NCI-H2107 (cell line): ENCODE results near the gene SGPP2.
"Not testable (repeated sequence)": the region's sequence is repeated elsewhere in the genome, so short reads cannot be mapped to it uniquely, and the experiment has no call there.

Experiments used
- DNase-seq: peaks from one replicate; lab custom pipeline; 2025; lab: John Stamatoyannopoulos, UW

SGPP2 gene

DNA sequence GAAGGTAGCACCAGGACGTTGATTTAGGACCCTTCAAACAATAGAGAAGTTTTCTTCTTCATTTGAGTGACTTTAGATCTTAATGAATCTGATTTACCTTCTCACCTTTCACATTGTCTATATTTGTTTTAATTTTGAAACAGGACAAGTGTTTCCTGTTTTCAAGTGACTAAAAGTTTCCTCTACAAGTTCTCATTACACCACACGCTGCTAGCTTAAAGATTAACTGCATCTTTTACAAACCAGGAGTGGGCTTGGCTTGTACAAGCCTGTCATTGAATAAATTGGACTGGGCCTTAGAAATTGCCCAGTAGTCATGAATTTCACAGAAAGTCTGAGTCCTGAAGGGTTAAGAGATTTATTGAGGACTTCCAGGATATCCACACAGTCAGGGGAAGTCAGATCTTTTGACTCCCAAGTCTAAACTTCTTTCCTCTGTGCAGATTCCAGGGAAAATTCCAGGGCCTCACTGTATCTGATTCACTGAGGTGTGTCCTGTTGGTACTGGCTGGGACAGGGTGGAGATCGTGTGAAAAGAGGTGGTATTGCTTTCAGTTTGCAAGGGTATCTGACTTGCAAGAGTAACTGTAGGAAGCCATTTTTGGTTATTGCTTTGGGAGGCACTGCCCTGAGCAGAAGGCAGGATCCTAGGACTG lies 3.4 kb downstream of the SGPP2 start:
- no peak for DNase-seq

- DNase-seq, result no peak
These were observed 5.7 kb downstream of the SGPP2 start for GRCh38 chr2:222430071-222430470.

GRCh38 chr2:222430681-222431080 lies 6.3 kb downstream of the SGPP2 start:
- no peak for DNase-seq

DNA sequence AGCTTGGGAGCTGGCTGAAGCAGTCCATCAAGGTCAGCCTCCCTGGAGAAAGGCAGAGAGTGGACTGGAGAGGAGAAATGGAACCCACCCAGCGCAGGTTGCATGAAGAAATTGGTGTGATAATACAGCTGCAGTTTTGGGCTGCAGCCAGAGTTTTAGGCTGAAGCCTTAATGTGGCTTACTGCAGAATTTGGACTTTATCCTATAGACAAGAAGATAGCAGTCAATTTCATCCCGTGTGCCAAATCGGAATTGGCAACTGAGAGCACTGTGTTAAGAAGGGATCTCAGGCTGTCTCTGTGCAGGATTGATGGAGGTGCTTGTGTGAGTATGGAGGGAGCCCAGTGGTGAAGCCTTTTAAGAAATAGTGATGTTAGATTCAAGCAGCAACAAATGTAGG lies 7.5 kb downstream of the SGPP2 start:
- DNase-seq, result no peak

DNA sequence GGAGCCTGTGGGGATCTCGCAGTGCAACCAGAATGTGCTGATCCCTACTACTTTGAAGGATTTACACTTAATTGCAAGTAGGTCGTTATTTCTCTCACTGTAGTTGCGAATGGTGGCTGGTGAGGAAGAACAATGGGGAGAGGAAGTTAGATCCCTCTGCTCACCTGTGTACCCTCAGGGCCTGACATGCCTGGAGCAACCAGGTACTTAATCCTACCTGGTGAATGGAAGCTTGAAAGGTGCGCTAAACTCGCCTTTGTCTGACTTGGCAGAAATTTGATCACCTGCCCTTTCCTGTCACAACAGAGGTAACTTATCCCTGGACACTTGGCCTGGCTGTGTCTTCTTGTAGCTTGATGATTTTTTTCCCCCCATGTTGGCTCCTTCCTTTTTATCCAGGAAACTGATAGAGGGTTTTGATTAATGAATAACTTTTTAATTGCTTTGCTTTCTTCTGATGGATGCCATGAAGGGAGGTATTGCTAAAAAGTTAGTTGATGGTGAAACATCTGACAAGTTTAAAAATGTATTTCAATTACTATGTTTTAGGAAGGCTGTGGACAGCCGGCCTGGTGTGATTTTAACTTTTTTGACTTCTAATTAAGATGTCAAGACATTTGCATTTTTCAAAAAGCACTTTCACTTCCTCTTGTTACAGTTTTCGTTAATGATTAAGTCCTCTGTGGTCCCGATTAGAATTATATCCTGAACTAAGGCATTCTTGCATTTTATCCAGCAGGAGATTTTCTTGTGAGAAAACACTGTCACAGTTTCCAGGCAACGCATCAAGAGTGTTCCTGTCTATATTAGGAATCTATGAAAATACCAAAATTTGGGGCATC lies 9.2 kb downstream of the SGPP2 start:
- DNase-seq, result no peak

GRCh38 chr2:222434204-222434603 lies 9.9 kb downstream of the SGPP2 start:
- DNase-seq, result no peak

DNA sequence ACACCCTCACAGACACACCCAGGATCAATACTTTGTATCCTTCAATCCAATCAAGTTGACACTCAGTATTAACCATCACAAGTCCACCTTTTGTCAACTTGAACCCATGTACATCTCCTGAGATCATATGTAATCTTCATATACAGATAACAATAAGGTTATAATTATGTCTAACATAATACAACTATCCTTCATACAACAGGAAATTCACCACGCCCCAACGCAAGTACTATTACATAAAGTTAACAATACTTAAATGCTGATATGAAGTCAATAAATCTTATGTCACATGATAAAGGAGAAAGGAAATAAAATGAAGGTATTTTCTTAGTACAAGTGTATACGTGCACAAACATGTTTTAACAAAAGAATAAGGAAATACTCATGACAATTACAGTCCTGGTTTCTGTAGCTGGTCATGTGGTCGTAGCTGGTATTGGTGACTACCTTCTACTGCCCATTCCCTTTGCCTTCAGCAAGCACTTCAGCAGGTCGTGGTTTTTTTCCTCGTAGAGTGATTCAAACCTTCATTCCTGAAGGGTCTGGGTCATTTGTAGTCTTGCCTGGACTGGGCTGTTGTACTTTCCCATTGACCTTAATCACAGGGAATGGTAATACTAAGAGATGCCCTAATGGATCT lies 11.2 kb downstream of the SGPP2 start:
- DNase-seq, result not testable (repeated sequence)

GRCh38 chr2:222436040-222436413 lies 11.7 kb downstream of the SGPP2 start:
- no peak for DNase-seq

DNA sequence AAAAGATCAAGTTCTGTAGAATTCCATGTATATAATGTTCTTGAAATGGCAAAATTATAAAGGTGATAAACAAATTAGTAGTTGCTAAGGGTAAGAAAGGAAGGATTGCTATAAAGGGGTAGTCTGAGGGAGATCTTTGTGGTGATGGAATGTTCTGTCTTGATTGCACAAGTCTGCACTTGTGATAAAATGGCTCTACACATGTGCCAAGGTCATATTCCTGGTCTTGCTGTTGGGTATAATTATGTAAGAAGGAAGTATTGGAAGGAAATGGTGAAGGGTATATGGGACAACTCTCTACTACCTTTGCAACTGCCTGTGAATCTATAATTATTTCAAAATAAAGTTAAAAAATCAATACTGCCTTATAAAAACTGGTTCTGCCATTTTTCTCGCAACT lies 15.3 kb downstream of the SGPP2 start:
- no peak for DNase-seq

GRCh38 chr2:222440673-222441422 lies 16.5 kb downstream of the SGPP2 start:
- DNase-seq, result no peak

- no peak for DNase-seq
These were observed 18.3 kb downstream of the SGPP2 start for GRCh38 chr2:222442665-222443064.

DNA sequence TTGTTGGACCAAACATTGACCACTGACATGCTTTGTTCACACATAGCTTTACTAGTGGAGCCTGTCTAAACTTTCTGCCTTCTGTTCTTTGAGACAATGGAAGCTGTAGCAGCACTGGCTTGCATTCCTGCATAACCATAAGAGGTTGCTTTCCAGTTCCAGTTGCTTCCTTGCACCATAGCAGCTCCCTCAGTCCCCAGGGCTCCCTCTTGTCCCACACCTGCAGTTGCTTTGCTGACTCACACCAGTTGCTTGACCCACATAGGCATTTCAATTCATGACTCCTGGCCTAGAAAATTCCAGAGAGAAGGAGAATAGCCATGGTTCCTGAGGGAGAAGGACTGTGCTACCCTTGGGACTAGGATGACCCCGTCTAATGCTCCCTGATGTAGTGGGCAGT lies 20.9 kb downstream of the SGPP2 start:
- DNase-seq, result no peak

- no peak for DNase-seq
These were observed 22.8 kb downstream of the SGPP2 start for GRCh38 chr2:222447131-222447530.

DNA sequence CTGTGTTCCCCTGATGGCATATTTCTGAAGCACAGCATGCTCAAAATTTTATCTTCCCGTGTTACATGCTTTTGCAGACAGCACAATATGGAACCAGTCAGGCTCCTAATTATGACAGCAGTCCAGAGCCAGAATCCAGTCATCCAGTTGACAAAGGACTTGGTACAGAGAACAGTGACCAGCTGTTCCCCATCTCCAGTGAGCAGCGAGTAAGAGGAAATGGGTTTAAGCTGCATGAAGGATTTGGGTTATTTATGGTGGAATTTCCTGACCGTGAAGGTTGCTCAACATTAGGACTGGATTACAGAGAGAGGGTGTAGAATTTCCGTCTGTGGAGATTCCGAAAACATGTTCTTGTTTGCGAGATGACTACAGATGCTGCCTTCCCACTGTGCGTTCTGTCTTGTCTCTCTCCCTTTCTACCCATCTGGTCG lies 24.4 kb downstream of the SGPP2 start:
- DNase-seq, result no peak

DNA sequence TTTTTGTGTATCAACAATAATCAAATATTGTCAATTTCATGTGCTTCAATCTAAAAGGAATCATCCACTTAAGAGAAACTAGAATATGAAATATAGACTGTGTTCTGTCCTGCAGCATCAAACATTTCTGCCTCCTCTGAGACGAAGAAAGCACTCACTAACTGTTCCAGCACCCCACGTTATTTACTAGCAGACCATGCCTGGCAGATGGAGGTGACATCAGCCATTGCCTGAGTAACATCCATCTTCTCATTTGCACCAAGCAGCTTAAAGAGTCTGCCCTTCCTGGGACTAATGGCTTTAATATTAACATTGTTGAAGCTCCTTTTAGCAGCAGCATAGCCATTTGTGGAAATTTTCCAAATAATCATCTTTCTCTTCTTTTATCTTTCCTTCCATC lies 25.7 kb downstream of the SGPP2 start:
- no peak for DNase-seq

DNA sequence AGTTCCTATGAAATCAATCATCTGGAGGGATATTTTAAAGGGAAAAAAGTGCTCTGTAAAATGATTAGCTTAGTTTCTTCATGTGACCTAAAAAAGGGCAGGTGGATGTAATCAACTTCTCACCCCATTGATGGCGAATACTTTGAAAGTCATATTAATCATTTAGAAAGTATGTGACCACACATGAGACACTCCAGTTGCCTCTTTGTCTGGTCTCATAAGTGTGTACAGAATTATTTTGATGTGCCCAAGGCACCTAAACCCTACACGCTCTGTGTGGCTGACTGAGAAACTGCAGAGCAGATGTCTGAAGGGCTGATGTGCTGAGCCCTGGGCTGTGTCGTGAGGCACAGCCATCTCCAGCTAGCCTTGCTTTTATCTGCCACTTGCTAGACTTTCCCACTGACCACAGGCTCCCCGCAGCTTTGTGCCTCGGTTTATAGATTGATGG lies 26.9 kb downstream of the SGPP2 start:
- DNase-seq, result no peak

GRCh38 chr2:222452422-222452950 lies 28.1 kb downstream of the SGPP2 start:
- no peak for DNase-seq

DNA sequence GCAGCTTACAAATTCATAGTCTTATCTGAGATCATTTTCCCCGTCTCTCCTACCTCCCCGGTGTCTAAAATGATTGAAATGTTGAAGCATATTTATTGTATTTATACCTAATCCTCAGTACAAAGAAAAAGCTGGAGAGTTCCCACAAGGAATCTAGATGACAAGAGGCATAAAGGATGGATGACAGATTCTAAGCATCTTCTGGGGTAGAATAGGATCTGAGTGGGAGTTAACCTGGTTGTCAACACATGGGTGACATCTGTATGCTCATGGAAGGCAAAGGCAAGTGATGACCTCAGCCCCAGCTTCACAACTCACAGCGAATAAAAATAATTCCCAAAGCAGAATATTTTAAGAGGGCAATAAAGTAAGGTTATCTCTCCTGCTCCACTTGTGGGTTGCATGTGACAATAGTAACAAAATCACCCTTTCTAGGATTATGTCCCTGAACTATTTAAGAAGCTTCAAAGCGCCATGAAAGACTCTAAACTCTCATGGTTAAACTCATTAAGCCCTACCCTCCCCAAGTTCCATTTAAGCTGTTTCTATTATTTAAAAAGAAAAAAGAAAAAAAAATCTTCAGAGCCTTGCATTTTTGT lies 32.2 kb downstream of the SGPP2 start:
- DNase-seq, result no peak

GRCh38 chr2:222459983-222460382 lies 35.6 kb downstream of the SGPP2 start:
- DNase-seq, result no peak

- no peak for DNase-seq
These were observed 41.4 kb downstream of the SGPP2 start for GRCh38 chr2:222465746-222466145.

DNA sequence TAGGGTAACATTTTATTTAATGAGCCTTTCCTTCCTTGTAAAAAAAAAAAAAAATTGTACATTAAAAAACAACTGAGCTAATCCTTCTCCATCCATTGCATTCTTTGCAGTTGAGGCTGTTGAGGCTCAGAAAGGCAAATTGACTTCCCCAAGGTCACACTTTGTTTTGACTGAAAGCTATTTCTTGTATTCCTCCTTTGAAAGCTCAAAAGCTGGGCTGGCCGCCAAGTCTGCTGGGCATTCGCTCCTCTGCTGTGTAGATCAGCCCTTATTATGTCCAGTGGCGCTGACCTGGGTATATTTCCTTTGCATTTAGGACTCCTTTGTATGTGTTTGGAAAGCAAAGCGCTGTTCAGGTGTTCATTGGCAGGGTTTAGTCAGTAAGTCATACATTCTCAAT lies 44.0 kb downstream of the SGPP2 start:
- no peak for DNase-seq
